K562 (cell line): Measurements from ENCODE around the gene SCUBE2. TPM values are rescaled to one million over a fixed set of nuclear protein-coding genes. Genes with fewer than 3 reads are reported as not detected.

ENCODE experiments used
- BRCA1 ChIP-seq, 2 experiments: fragments of 450-650 bp in 1 of 2; sonication (generic) in 1 of 2; formaldehyde crosslinking in 1 of 2; IDR thresholded peaks; 2 replicates each; pipeline versions ENCODE4 v1.5.0 to v1.6.1; 2017 to 2020; ENCODE audit warnings: mild to moderate bottlenecking in 1 of 2, missing genetic modification reagents in 1 of 2
- EZH2 ChIP-seq: IDR thresholded peaks from 2 replicates; pipeline ENCODE4 v1.6.1; 2012; ENCODE audit warnings: low read depth, mild to moderate bottlenecking, inconsistent platforms, low read length, borderline replicate concordance
- FIP1L1 ChIP-seq: fragments of 200-400 bp; formaldehyde crosslinking; IDR thresholded peaks from 2 replicates; pipeline ENCODE4 v1.6.1; 2018; ENCODE audit warnings: mild to moderate bottlenecking, low read depth, low read length; ENCODE audit not compliant: poor library complexity, severe bottlenecking
- HDAC3 ChIP-seq: fragments of 450-650 bp; IDR thresholded peaks from 2 replicates; pipeline ENCODE4 v1.6.1; 2018; ENCODE audit warnings: borderline replicate concordance, mild to moderate bottlenecking, moderate library complexity; ENCODE audit not compliant: partially characterized antibody
- U2AF2 ChIP-seq: fragments of 200-400 bp; formaldehyde crosslinking; optimal IDR thresholded peaks from 2 replicates; pipeline ENCODE3; 2017; ENCODE audit warnings: low read depth, mild to moderate bottlenecking, low read length
- ZFP1 ChIP-seq: fragments of 450-650 bp; formaldehyde crosslinking; IDR thresholded peaks from 2 replicates; pipeline ENCODE4 v1.4.0; 2020; ENCODE audit warnings: mild to moderate bottlenecking, mixed read lengths
- ZFP30 ChIP-seq: fragments of 250-450 bp; sonication (Bioruptor Pico); IDR thresholded peaks from 2 replicates; pipeline ENCODE4 v1.8.0; 2022; ENCODE audit warnings: moderate library complexity, mild to moderate bottlenecking, inconsistent platforms, borderline replicate concordance
- ZNF668 ChIP-seq: fragments of 250-450 bp; sonication (Bioruptor Pico); IDR thresholded peaks from 2 replicates; pipeline ENCODE4 v1.8.0; 2022; ENCODE audit warnings: mild to moderate bottlenecking, inconsistent platforms
- polyA plus RNA-seq, 8 experiments: library from polyadenylated mRNA; depleted of rRNA in 4 of 8; stranded (reverse) in 5 of 8; unstranded in 3 of 8; fragments of >200 nt; fragmentation: Nextera tagmentation in 2 of 8; fragmentation: Illumina TruSeq in 1 of 8; extraction: Ambion mirVana in 2 of 8; extraction: Trizol in 1 of 8; gene quantifications; 2 replicates each; pipeline versions ENCODE4 v1.2.1 to v1.2.3, GENCODE V29; 2011 to 2014; ENCODE audit warnings: inconsistent platforms in 1 of 8, missing spikeins in 1 of 8
- total RNA-seq, 7 experiments: library from RNA; depleted of rRNA in 6 of 7; stranded (reverse); fragments of >200 nt in 6 of 7; fragmentation: Illumina TruSeq in 2 of 7; extraction: Trizol in 2 of 7; gene quantifications; 2 replicates each; pipeline versions ENCODE4 v1.2.1 to v1.2.3, GENCODE V29; 2011 to 2021; ENCODE audit warnings: low replicate concordance in 1 of 7
- TF ChIP-seq, protein P1 (sequence below): fragments of 450-650 bp; IDR thresholded peaks from 2 replicates; pipeline ENCODE4 v1.6.1; 2014; ENCODE audit warnings: low read depth, mild to moderate bottlenecking, moderate library complexity, borderline replicate concordance
- TF ChIP-seq, protein P2 (sequence below): fragments of 450-650 bp; IDR thresholded peaks from 2 replicates; pipeline ENCODE4 v1.6.1; 2017; ENCODE audit warnings: antibody characterized with exemption
- TF ChIP-seq, protein P3 (sequence below): fragments of 250-450 bp; sonication (Bioruptor Pico); IDR thresholded peaks from 2 replicates; pipeline ENCODE4 v1.8.0; 2022; ENCODE audit warnings: inconsistent platforms, mild to moderate bottlenecking, moderate library complexity, borderline replicate concordance
- TF ChIP-seq, protein P4 (sequence below): sonication (generic); formaldehyde crosslinking; IDR thresholded peaks from 2 replicates; pipeline ENCODE4 v1.8.0; 2022; ENCODE audit warnings: mild to moderate bottlenecking, missing genetic modification reagents, borderline replicate concordance
- TF ChIP-seq, protein P5 (sequence below): fragments of 250-450 bp; sonication (Bioruptor Pico); IDR thresholded peaks from 2 replicates; pipeline ENCODE4 v1.4.0; 2020

The SCUBE2 gene
- total and polyA plus RNA-seq, 9 of the 15 experiments (the other 6 are each of a cell fraction or from before 2014, with no cell fraction given) = 0.06 to 0.40 (median 0.07) TPM; not detected in 6

DNA sequence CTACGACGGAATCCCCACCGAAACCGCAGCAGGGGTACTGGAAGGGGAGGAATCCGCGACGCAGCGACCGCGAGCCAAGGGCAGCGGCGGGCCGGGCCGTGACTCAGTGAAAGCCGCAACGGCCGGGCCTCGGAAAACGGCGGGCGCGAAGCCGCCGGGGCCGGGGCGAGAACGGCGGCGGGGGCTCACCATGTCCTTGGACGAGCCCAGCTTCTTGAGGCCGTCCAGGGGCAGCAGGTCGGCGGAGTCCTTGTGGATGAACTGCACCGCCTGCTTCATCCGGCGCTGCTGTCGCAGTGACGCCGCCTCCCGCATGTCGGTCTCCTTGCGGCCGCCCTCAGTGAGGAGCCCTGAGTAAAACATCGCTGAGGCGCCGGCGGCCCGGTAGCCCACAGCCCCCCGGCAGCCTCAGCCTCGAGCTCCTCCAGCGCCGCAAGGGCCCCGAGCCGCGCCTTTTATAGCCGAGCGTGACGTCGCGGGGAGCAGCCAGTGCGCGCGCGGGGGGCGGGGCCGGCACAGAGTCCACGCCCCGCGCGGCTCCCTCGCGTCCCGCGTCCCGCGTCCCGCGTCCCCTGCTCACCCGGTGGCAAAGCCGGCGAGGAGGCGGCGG lies 87.7 kb downstream of the SCUBE2 start, which contains the start of gene NRIP3 (continued):
- TF ChIP-seq, protein P1, sequence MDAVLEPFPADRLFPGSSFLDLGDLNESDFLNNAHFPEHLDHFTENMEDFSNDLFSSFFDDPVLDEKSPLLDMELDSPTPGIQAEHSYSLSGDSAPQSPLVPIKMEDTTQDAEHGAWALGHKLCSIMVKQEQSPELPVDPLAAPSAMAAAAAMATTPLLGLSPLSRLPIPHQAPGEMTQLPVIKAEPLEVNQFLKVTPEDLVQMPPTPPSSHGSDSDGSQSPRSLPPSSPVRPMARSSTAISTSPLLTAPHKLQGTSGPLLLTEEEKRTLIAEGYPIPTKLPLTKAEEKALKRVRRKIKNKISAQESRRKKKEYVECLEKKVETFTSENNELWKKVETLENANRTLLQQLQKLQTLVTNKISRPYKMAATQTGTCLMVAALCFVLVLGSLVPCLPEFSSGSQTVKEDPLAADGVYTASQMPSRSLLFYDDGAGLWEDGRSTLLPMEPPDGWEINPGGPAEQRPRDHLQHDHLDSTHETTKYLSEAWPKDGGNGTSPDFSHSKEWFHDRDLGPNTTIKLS = peak; percentile 70; the same call in 1 of the 2 replicates
- TF ChIP-seq, protein P2, sequence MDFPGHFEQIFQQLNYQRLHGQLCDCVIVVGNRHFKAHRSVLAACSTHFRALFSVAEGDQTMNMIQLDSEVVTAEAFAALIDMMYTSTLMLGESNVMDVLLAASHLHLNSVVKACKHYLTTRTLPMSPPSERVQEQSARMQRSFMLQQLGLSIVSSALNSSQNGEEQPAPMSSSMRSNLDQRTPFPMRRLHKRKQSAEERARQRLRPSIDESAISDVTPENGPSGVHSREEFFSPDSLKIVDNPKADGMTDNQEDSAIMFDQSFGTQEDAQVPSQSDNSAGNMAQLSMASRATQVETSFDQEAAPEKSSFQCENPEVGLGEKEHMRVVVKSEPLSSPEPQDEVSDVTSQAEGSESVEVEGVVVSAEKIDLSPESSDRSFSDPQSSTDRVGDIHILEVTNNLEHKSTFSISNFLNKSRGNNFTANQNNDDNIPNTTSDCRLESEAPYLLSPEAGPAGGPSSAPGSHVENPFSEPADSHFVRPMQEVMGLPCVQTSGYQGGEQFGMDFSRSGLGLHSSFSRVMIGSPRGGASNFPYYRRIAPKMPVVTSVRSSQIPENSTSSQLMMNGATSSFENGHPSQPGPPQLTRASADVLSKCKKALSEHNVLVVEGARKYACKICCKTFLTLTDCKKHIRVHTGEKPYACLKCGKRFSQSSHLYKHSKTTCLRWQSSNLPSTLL = no peak
- TF ChIP-seq, protein P3, sequence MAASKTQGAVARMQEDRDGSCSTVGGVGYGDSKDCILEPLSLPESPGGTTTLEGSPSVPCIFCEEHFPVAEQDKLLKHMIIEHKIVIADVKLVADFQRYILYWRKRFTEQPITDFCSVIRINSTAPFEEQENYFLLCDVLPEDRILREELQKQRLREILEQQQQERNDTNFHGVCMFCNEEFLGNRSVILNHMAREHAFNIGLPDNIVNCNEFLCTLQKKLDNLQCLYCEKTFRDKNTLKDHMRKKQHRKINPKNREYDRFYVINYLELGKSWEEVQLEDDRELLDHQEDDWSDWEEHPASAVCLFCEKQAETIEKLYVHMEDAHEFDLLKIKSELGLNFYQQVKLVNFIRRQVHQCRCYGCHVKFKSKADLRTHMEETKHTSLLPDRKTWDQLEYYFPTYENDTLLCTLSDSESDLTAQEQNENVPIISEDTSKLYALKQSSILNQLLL (CRISPR knock-in tag) = no peak
- no peak for TF ChIP-seq EZH2
- TF ChIP-seq HDAC3 = no peak
- TF ChIP-seq ZNF668 (CRISPR knock-in tag) = no peak
- TF ChIP-seq BRCA1 (IDR thresholded peaks at IDR 0.05) = no peak
- no peak for TF ChIP-seq BRCA1 (CRISPR knock-in tag; IDR thresholded peaks at IDR 0.05)
- TF ChIP-seq, protein P4, sequence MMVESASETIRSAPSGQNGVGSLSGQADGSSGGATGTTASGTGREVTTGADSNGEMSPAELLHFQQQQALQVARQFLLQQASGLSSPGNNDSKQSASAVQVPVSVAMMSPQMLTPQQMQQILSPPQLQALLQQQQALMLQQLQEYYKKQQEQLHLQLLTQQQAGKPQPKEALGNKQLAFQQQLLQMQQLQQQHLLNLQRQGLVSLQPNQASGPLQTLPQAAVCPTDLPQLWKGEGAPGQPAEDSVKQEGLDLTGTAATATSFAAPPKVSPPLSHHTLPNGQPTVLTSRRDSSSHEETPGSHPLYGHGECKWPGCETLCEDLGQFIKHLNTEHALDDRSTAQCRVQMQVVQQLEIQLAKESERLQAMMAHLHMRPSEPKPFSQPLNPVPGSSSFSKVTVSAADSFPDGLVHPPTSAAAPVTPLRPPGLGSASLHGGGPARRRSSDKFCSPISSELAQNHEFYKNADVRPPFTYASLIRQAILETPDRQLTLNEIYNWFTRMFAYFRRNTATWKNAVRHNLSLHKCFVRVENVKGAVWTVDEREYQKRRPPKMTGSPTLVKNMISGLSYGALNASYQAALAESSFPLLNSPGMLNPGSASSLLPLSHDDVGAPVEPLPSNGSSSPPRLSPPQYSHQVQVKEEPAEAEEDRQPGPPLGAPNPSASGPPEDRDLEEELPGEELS (CRISPR knock-in tag) = no peak
- no peak for TF ChIP-seq ZFP30 (CRISPR knock-in tag)
- TF ChIP-seq, protein P5, sequence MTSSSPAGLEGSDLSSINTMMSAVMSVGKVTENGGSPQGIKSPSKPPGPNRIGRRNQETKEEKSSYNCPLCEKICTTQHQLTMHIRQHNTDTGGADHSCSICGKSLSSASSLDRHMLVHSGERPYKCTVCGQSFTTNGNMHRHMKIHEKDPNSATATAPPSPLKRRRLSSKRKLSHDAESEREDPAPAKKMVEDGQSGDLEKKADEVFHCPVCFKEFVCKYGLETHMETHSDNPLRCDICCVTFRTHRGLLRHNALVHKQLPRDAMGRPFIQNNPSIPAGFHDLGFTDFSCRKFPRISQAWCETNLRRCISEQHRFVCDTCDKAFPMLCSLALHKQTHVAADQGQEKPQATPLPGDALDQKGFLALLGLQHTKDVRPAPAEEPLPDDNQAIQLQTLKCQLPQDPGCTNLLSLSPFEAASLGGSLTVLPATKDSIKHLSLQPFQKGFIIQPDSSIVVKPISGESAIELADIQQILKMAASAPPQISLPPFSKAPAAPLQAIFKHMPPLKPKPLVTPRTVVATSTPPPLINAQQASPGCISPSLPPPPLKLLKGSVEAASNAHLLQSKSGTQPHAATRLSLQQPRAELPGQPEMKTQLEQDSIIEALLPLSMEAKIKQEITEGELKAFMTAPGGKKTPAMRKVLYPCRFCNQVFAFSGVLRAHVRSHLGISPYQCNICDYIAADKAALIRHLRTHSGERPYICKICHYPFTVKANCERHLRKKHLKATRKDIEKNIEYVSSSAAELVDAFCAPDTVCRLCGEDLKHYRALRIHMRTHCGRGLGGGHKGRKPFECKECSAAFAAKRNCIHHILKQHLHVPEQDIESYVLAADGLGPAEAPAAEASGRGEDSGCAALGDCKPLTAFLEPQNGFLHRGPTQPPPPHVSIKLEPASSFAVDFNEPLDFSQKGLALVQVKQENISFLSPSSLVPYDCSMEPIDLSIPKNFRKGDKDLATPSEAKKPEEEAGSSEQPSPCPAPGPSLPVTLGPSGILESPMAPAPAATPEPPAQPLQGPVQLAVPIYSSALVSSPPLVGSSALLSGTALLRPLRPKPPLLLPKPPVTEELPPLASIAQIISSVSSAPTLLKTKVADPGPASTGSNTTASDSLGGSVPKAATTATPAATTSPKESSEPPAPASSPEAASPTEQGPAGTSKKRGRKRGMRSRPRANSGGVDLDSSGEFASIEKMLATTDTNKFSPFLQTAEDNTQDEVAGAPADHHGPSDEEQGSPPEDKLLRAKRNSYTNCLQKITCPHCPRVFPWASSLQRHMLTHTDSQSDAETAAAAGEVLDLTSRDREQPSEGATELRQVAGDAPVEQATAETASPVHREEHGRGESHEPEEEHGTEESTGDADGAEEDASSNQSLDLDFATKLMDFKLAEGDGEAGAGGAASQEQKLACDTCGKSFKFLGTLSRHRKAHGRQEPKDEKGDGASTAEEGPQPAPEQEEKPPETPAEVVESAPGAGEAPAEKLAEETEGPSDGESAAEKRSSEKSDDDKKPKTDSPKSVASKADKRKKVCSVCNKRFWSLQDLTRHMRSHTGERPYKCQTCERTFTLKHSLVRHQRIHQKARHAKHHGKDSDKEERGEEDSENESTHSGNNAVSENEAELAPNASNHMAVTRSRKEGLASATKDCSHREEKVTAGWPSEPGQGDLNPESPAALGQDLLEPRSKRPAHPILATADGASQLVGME (CRISPR knock-in tag) = no peak
- peak; percentile 7; the same call in 1 of the 2 replicates for TF ChIP-seq ZFP1 (CRISPR knock-in tag)
- TF ChIP-seq FIP1L1 = peak; percentile 65
- no peak for TF ChIP-seq U2AF2
